ENCODE data around the gene SLC18B1. TPM values are rescaled to one million over a fixed set of nuclear protein-coding genes. Genes with fewer than 3 reads are reported as not detected.
A peak's percentile ranks its signal among the peaks of the same experiment; 100 is the strongest.

Gene SLC18B1
- 4.2 and 4.3 TPM in 2 replicates for total RNA-seq (2014; rRNA removed; shearing (Covaris generic))

DNA sequence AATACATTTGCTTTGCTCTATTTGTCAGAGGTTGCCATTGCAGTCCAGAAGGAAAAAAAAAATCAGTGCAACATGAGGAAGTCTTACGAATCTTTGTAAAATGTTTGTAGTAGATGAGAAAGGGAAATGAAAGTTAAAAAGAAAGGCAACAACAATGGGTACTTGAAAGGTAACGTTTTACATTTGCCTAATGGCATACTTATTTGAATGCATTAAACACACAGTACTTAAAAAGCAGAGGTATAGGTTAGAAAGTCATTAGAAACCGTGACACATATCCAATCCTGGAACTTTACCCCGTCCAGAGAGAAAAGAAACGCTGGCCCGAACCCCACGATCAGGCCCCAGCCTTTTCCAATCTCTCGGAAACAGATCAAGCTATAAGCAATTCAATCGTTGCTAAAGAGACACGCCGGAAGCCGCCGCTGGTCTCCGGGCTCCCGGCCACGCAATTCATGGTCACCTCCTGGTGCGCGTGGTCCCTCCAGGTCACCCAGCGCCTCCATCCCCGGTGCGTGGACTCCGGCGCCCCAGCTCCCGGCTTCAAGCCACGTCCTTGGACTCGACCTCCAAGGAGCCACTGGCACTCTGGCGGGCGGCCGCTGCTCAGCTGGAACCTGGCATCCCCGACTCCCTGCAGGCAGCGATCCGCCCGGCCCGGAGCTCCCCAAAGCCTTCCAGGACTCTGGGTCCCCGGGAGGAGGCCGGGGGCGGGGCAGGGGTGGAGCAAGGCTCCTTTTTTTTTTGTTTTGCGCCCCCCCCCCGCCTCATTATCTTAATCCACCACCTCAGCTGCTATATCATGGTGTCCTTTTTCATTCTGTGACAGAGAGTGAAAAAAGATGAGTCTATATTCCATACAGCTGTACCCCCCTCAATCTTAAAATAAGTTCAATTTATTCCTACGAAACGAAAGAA is at the start of gene SLC18B1:
TSS of gene SLC18B1 (minus strand) at position 687 of the 918 bp plus-strand sequence. CDS start at position 506, 181 bp downstream.
- no peaks in the 10 kb centered on the region for H3K27me3 ChIP-seq (replicated peaks)
- H3K9me3 ChIP-seq (replicated peaks): 0 out of 2 replicates have a peak, but pooled peaks cover 3% of the 10 kb centered on the region
- H3K4me1 ChIP-seq (replicated peaks): no peaks in the 10 kb centered on the region
- H3K4me3 ChIP-seq: peak within 1 kb of the TSS; percentile 51
- peak; percentile 47 to 54 for DNase-seq (ENCODE audit: low read depth in 1 of 2, low spot score in 2 of 2)
- no peak within 1 kb of the TSS for H3K27ac ChIP-seq
- no peaks in the 10 kb centered on the region for H3K36me3 ChIP-seq

DNA sequence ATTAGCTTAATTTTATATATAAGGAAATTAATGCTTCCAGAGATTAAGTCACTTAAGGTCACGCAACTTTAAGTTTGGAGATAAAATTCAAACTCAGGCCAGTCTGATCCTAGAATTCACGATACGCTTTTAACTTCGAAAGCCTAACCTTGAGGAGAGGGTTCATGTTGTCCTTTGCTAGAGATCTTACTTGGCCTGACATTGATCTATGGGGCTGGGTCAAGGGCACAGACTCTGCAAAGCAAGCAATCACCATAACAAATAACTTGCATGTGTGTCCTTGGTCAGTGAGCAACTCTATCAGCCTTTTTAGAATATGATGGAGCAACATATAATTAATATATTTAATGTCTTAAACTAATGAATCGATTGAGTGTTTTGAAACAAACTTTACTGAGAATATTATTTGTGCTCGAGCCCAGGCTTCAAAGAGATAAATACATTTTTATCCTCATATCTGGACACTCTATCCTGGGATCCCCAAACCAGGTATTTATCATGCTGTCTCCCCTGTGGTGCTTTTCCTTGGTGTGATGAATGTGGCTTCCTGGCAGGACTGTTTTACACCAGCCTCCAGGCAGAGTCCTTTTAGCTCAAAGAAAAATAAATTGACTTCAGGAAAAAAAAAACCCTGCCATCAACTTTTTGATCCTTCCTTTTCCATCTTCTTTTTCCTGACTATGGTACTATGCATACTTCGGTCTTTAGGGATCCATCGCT is 45.0 kb upstream of the SLC18B1 start:
- H3K4me1 ChIP-seq (replicated peaks): no peaks in the 10 kb centered on the region
- no peak overlapping the region for H3K4me3 ChIP-seq
- no peaks in the 10 kb centered on the region for H3K36me3 ChIP-seq
- DNase-seq (ENCODE audit: low read depth in 1 of 2, low spot score in 2 of 2): no peak
- no peak overlapping the region for H3K27ac ChIP-seq
- H3K9me3 ChIP-seq (replicated peaks): no peaks in the 10 kb centered on the region
- no peaks in the 10 kb centered on the region; the same call in 1 of the 2 replicates for H3K27me3 ChIP-seq (replicated peaks)

DNA sequence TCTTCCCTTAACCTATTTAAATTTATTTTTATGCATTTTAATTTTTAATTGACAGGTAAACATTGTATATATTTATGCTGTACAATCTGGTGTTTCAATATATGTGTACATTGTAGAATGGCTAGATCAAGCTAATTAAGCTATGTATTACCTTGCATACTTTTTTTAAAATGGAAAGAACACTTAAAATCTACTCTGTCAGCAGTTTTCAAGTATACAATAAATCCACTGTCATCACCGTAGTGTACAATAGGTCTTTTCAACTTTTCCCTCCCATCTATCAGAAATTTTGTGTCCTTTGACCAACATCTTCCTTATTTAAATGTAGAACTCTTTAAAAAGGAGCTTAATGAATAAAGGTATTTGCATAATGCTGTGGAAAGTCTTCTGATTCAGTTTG is 43.5 kb upstream of the SLC18B1 start:
- Histone ChIP-seq H3K9me3 (replicated peaks) (no peaks in the 10 kb centered on the region), H3K27me3 (replicated peaks) (no peaks in the 10 kb centered on the region; the same call in 1 of the 2 replicates), H3K36me3 (no peaks in the 10 kb centered on the region), H3K27ac (no peak overlapping the region), H3K4me1 (replicated peaks) (no peaks in the 10 kb centered on the region), H3K4me3 (no peak overlapping the region)
- no peak for DNase-seq (ENCODE audit: low read depth in 1 of 2, low spot score in 2 of 2)

DNA sequence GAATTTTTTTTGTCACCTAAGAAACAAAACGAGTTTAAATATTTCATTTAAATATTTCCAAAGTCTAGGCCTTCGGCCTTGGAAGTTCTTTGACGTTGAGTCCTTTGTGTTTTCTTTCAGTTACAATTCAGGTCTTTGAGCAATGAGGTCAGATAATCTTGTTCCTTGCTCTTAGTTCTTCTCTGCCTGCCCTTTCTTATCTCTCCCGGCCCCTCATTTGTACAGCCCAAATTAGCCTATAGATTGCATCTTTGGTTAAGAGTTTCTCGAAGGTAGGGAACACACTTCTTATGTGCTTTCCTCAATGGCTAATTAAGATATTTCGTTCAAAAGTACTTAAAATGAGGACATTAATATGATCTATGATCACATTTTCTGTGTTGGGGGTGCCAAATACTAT is 34.5 kb upstream of the SLC18B1 start:
- no peak overlapping the region for H3K27ac ChIP-seq
- H3K27me3 ChIP-seq (replicated peaks): no peaks in the 10 kb centered on the region
- H3K4me1 ChIP-seq (replicated peaks): no peaks in the 10 kb centered on the region
- H3K36me3 ChIP-seq: no peaks in the 10 kb centered on the region
- no peaks in the 10 kb centered on the region for H3K9me3 ChIP-seq (replicated peaks)
- DNase-seq (ENCODE audit: low read depth in 1 of 2, low spot score in 2 of 2): no peak
- H3K4me3 ChIP-seq: no peak overlapping the region

DNA sequence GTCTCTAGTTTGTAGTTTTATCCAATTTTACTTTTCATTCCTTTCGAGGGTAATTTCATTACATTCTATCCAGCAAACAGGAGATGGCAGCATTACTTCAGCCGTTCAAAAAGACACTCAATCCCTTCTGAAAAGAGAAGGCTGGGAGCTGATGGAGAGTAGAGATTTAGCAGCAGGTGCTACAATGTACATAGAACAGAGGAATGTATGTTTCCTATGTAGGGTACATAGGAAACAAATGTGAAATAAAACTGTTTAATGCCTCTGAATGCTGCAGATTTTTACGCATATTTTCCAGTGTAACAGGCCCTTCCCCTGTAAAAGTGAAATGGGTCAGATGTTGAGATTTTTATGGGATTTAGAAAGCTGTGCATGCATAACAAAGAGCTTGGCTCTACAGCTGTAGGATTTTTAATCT is 31.9 kb upstream of the SLC18B1 start:
- Histone ChIP-seq H3K27ac (no peak overlapping the region), H3K36me3 (no peaks in the 10 kb centered on the region), H3K4me3 (no peak overlapping the region), H3K27me3 (replicated peaks) (no peaks in the 10 kb centered on the region), H3K4me1 (replicated peaks) (no peaks in the 10 kb centered on the region), H3K9me3 (replicated peaks) (no peaks in the 10 kb centered on the region)
- no peak for DNase-seq (ENCODE audit: low read depth in 1 of 2, low spot score in 2 of 2)

DNA sequence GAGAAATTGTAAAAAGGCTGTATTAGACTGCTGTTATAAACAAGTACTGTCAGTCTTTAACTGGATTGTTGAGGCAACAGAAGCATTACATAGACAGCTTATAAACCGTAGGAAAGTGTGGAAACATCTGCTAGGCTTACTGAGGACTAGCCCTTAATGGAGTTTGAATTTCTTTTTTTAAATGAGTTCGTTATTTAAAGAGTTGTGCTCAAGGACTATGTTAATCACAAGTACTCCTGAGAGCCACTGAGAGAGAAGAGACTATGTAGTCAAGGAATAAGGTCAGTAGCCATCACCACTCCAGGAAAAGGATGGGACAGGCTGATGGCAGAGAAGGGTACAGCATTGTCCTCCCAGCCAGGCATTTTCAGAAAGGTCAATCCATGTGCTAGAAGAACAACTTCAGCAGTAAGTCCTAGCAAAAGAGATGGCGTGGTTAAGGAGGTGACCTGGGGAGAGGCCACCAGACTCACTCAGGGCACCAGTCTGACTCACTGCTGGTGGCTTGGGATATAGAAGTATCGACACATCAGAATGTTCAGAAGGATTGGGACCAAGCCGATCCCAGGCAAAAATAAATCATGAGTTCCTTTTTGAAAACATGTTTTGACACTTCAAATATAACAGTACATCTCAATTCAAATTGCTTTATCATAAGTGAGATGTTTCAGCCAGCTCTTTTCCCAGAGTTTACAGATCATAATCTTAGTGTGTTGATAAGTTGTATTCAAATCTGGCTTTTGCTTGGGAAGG is 22.4 kb upstream of the SLC18B1 start:
- Histone ChIP-seq H3K27ac (no peak overlapping the region), H3K4me3 (no peak overlapping the region), H3K9me3 (replicated peaks) (no peaks in the 10 kb centered on the region), H3K27me3 (replicated peaks) (no peaks in the 10 kb centered on the region), H3K4me1 (replicated peaks) (peaks cover 10% of the 10 kb centered on the region), H3K36me3 (peaks cover 42% of the 10 kb centered on the region)
- peak in 1 of 2 experiments; percentile 24 for DNase-seq (ENCODE audit: low read depth in 1 of 2, low spot score in 2 of 2)

DNA sequence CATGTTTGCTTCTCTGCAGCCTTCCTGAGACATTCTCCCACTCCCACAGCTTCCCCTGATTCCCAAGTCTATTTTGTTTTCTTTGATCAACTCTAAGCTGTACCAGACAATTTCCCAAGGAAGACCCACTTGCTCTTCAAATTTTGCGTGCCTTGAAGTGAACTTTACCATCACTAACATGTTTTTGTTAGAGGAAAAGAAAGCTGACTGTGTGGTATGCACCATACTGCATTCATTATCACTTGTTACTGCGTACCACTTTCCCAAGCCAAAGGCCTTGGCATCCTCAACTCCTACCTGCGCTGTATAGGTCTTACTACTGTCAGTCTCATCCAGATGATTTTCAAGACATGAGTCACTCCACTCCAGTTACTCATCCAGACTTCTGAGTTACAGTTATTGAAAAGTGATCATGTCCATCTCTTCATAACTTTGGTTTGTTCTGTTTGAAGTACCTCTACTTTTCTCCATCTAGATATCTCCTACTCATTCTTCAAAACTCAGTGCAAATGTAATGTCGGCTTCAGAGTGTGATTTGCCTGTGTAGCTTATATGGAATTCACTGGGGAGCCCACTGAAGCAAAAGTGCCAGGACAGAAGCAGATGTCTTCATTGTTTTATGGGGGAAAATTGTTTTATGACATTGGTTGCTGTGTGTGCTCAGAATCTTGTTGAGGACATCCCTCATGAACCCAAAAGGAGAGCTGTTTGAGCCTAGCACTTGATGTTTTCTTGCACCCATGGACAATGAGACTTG is 21.1 kb upstream of the SLC18B1 start:
- H3K4me3 ChIP-seq: no peak overlapping the region
- H3K4me1 ChIP-seq (replicated peaks): peaks cover 10% of the 10 kb centered on the region
- 0 out of 2 replicates have a peak overlapping the region, but pooled peaks have one; percentile 22 for H3K27ac ChIP-seq
- H3K9me3 ChIP-seq (replicated peaks): no peaks in the 10 kb centered on the region
- peaks cover 54% of the 10 kb centered on the region for H3K36me3 ChIP-seq
- DNase-seq (ENCODE audit: low read depth in 1 of 2, low spot score in 2 of 2): no peak
- H3K27me3 ChIP-seq (replicated peaks): no peaks in the 10 kb centered on the region

DNA sequence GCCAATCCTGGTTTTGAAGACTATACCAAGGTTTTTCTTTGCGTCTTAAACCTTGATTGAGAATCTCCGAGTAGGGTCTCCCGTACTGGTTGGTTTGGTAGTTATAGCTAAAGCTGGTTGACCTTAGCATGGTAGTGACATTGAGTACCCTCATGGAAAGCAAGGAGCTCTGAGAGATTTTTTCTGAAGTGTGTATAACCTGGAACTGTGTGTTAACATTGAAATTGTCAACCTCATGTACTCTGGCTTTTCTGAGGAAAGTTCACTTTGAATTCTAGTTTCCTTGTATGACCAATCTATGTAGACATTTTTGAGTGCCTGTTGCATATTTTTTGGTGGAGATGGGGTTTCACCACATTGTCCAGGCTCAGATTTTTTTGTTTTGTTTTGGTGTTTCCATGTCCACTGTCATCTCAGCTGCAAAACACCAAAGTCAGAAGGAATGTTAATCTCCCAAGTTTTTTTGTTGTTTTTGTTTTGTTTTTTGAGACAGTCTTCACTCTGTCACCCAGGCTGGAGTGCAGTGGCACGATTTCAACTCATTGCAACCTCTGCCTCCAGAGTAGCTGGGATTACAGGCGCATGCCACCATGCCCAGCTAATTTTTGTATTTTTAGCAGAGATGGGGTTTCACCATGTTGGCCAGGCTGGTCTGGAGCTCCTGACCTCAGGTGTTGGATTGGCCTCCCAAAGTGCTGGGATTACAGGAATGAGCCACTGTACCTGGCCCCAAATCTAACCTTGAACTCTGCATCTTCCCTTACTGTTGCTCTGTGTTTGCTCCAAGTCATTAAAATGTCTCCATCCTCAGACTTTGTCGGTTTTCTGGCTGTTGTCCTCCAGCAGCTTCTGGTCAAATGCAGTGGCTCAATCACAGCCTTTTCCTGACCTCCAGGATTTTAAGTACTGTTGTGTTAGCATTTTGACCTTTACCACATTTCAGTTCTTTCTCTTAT is 20.2 kb upstream of the SLC18B1 start:
- Histone ChIP-seq H3K4me3 (no peak overlapping the region), H3K4me1 (replicated peaks) (peaks cover 10% of the 10 kb centered on the region), H3K9me3 (replicated peaks) (no peaks in the 10 kb centered on the region), H3K36me3 (peaks cover 56% of the 10 kb centered on the region), H3K27me3 (replicated peaks) (no peaks in the 10 kb centered on the region), H3K27ac (no peak overlapping the region; the same call in 1 of the 2 replicates)
- no peak for DNase-seq (ENCODE audit: low read depth in 1 of 2, low spot score in 2 of 2)

DNA sequence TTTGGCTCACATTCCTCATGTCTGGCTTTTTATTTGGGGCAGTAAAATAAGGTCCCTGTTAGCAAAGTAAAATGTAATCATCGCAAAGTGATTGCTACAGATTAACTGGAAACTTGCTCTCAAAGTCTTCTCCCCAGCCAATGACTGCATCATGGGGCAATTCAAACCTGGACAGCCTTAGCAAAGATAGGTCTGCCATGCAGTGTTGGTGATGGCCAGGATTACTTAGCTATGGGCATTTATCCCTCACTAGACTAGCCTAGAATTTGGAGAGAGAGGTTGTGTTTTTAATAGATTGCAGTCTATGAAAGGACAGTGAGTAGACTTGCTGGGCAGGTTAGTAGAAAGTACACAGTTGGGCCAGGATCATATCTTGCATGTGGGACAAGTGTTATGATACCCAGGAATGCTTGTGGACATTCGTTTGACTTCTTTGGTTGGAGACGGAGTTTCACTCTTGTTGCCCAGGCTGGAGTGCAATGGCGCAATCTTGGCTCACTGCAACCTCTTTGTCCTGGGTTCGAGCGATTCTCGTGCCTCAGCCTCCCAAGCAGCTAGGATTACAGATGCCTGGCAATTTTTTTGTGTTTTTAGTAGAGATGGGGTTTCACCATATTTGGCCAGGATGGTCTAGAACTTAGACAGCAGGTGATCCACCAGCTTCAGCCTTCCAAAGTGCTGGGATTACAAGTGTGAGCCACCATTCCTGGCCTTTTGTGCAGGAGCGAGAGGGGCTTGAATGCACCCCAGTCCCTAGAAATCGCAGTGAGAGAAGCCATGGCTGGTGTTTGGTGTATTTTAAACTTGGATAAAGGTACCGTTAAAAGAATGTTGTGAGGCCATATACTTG is 19.3 kb upstream of the SLC18B1 start:
- H3K36me3 ChIP-seq: peaks cover 56% of the 10 kb centered on the region
- H3K9me3 ChIP-seq (replicated peaks): no peaks in the 10 kb centered on the region
- no peak overlapping the region for H3K4me3 ChIP-seq
- no peaks in the 10 kb centered on the region for H3K27me3 ChIP-seq (replicated peaks)
- H3K4me1 ChIP-seq (replicated peaks): peaks cover 10% of the 10 kb centered on the region
- no peak overlapping the region; the same call in 1 of the 2 replicates for H3K27ac ChIP-seq
- DNase-seq (ENCODE audit: low read depth in 1 of 2, low spot score in 2 of 2): no peak

DNA sequence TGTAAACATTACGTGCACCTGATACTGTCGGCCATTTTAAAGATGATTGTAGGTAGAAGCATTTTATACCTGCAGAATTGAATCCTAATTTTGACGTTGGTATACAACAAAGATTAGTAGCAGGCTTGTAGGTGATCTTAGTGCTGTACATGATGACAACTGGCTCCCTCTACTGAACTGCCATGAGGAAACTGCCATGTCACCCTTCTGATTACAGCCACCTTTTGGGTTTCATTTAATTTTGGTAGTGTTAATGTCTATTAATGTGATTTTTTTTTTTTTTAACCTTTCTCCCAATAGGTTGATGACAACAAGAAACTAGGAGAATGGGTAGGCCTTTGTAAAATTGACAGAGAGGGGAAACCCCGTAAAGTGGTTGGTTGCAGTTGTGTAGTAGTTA is 18.2 kb upstream of the SLC18B1 start:
- DNase-seq (ENCODE audit: low read depth in 1 of 2, low spot score in 2 of 2): no peak
- H3K4me1 ChIP-seq (replicated peaks): peaks cover 14% of the 10 kb centered on the region
- no peak overlapping the region for H3K27ac ChIP-seq
- H3K9me3 ChIP-seq (replicated peaks): no peaks in the 10 kb centered on the region
- peaks cover 56% of the 10 kb centered on the region for H3K36me3 ChIP-seq
- H3K27me3 ChIP-seq (replicated peaks): no peaks in the 10 kb centered on the region
- H3K4me3 ChIP-seq: peak overlapping the region; percentile 57; the same call in 1 of the 2 replicates

DNA sequence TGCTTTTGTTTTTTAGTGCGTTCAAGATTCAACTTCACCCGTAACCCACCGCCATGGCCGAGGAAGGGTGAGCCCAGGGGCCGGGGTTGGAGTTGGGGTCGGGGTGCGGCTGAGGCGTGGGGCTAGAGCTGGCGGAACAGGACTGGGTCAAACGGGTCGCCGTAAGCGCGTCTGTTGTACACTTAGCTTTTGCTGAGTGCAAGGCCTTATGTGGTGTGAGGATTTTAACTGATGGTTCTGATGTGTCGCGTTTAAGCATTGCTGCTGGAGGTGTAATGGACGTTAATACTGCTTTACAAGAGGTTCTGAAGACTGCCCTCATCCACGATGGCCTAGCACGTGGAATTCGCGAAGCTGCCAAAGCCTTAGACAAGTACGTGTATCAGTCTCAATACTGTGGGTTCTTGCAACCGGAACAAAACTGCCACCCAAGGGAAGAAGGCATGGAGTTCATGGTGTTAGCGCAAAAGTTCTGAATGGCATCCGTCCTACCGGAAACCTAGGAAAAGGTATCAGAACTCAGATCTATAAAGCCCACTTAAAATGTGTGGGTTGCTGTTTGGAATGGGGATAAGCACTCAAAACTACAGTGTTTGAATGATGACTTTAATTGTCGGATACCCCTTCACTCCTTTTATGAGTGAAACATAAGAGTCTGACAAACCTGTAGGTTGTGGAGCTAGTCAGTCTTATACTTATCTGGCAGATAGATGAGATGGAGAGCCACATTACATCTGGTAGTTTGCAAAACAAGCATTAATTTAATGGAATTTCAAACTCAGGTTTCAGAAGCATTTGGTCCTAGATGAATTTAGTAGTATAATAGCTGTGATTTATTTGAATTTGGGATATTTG is 16.5 kb upstream of the SLC18B1 start:
- no peaks in the 10 kb centered on the region for H3K9me3 ChIP-seq (replicated peaks)
- no peak for DNase-seq (ENCODE audit: low read depth in 1 of 2, low spot score in 2 of 2)
- peak overlapping the region; percentile 55 for H3K27ac ChIP-seq
- H3K27me3 ChIP-seq (replicated peaks): no peaks in the 10 kb centered on the region
- H3K36me3 ChIP-seq: peaks cover 55% of the 10 kb centered on the region
- H3K4me1 ChIP-seq (replicated peaks): peaks cover 14% of the 10 kb centered on the region
- peak overlapping the region; percentile 57 for H3K4me3 ChIP-seq

Data from SJSA1 (cell line).